Thyroid gland (tissue), 4 donors: ENCODE results near the gene RALGDS.

ENCODE experiments used
- CTCF ChIP-seq, 6 experiments: fragments of 200-600 bp in 3 of 6; fragments of 450-650 bp in 3 of 6; sonication (generic) in 3 of 6; IDR thresholded peaks; one replicate each; pipeline ENCODE4 v1.5.1; 2016 to 2019; ENCODE audit warnings: antibody characterized with exemption in 6 of 6, mild to moderate bottlenecking in 2 of 6, inconsistent platforms in 1 of 6, moderate library complexity in 1 of 6
- POLR2A ChIP-seq, 2 donors: fragments of 450-650 bp; IDR thresholded peaks; one replicate each; pipeline ENCODE4 v1.6.1; 2017; ENCODE audit warnings: antibody characterized with exemption in 2 of 2, mild to moderate bottlenecking in 2 of 2, moderate library complexity in 1 of 2

GRCh38 chr9:133101356-133102189, 19.5 kb downstream of the RALGDS start:
- TF ChIP-seq CTCF (IDR thresholded peaks at IDR 0.05) (no peak), POLR2A (IDR thresholded peaks at IDR 0.05) (no peak)
